ENCODE measurements around the gene HECW1. TPM values are rescaled to one million over a fixed set of nuclear protein-coding genes. Genes with fewer than 3 reads are reported as not detected.

HECW1 gene
- total and polyA plus RNA-seq, 2 of the 8 experiments (the other 6 are each of a cell fraction or from before 2014, with no cell fraction given): 2.9 to 12.7 TPM

DNA sequence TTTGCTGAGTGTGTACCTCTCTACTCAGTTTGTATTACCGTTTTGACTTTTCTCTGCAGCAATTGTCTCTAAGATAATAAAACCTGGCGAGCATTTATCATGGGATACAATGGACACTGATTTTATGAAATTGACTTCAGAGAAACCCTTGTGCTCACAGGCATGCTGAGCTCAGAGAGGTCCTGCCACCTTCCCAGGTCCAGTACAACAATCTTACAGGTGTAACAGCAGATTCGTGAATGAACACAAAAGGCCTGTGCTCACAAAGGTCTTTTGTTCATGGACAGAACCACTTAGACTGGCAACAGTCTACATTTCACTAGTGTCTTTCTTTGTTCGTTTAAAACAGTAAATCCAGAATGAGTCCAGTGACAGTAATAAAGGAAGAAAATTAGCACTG, 43.2 kb downstream of the HECW1 start (continued):
- TF ChIP-seq TCF12 (IDR thresholded peaks at IDR 0.05; ENCODE audit: low read depth, low read length) (no peak), CEBPB (IDR thresholded peaks at IDR 0.05; ENCODE audit: low read depth, low read length) (no peak)

All from H1 (cell line).